Measurements from ENCODE around the gene CAPN14.

The CAPN14 gene

GRCh38 chr2:31258351-31258750 is 41.0 kb upstream of the CAPN14 start:
- H3K4me3 ChIP-seq (ENCODE audit: low read depth, low read length): no peak overlapping the region
- DNase-seq (ENCODE audit: low read depth): no peak
- in situ Hi-C loops (cut with HindIII; ENCODE audit: low sequenced_read_pairs): no loop called here
- no peak for TF ChIP-seq CTCF (IDR thresholded peaks at IDR 0.05; ENCODE audit: low read depth, low read length, missing control alignments)

- H3K4me3 ChIP-seq (ENCODE audit: low read depth, low read length): no peak overlapping the region
- in situ Hi-C loops (cut with HindIII; ENCODE audit: low sequenced_read_pairs): no loop called here
- TF ChIP-seq CTCF (IDR thresholded peaks at IDR 0.05; ENCODE audit: low read depth, low read length, missing control alignments): no peak
- DNase-seq (ENCODE audit: low read depth): no peak
Observed at GRCh38 chr2:31256611-31257382, 39.5 kb upstream of the CAPN14 start.

- in situ Hi-C loops (cut with HindIII; ENCODE audit: low sequenced_read_pairs): no loop called here
- no peak for TF ChIP-seq CTCF (IDR thresholded peaks at IDR 0.05; ENCODE audit: low read depth, low read length, missing control alignments)
- no peak overlapping the region for H3K4me3 ChIP-seq (ENCODE audit: low read depth, low read length)
- DNase-seq (ENCODE audit: low read depth): no peak
Observed at GRCh38 chr2:31255911-31256571, 38.7 kb upstream of the CAPN14 start.

GRCh38 chr2:31254237-31255203 is 37.2 kb upstream of the CAPN14 start:
- no peak for TF ChIP-seq CTCF (IDR thresholded peaks at IDR 0.05; ENCODE audit: low read depth, low read length, missing control alignments)
- H3K4me3 ChIP-seq (ENCODE audit: low read depth, low read length): no peak overlapping the region
- in situ Hi-C loops (cut with HindIII; ENCODE audit: low sequenced_read_pairs): no loop called here
- DNase-seq (ENCODE audit: low read depth): no peak

GRCh38 chr2:31253356-31254131 is 36.2 kb upstream of the CAPN14 start:
- H3K4me3 ChIP-seq (ENCODE audit: low read depth, low read length): no peak overlapping the region
- DNase-seq (ENCODE audit: low read depth): no peak
- in situ Hi-C loops (cut with HindIII; ENCODE audit: low sequenced_read_pairs): no loop called here
- no peak for TF ChIP-seq CTCF (IDR thresholded peaks at IDR 0.05; ENCODE audit: low read depth, low read length, missing control alignments)

Data from astrocyte of the cerebellum (primary cell).